NCI-H748 (cell line): ENCODE measurements around the gene USP17L22.
"Not testable (repeated sequence)": the region's sequence is repeated elsewhere in the genome, so short reads cannot be mapped to it uniquely, and the experiment has no call there.

Source experiments
- DNase-seq: peaks from one replicate; lab custom pipeline; 2025; ENCODE audit not compliant: unreplicated experiment; lab: John Stamatoyannopoulos, UW

The USP17L22 gene, protein sequence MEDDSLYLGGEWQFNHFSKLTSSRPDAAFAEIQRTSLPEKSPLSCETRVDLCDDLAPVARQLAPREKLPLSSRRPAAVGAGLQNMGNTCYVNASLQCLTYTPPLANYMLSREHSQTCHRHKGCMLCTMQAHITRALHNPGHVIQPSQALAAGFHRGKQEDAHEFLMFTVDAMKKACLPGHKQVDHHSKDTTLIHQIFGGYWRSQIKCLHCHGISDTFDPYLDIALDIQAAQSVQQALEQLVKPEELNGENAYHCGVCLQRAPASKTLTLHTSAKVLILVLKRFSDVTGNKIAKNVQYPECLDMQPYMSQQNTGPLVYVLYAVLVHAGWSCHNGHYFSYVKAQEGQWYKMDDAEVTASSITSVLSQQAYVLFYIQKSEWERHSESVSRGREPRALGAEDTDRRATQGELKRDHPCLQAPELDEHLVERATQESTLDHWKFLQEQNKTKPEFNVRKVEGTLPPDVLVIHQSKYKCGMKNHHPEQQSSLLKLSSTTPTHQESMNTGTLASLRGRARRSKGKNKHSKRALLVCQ

DNA sequence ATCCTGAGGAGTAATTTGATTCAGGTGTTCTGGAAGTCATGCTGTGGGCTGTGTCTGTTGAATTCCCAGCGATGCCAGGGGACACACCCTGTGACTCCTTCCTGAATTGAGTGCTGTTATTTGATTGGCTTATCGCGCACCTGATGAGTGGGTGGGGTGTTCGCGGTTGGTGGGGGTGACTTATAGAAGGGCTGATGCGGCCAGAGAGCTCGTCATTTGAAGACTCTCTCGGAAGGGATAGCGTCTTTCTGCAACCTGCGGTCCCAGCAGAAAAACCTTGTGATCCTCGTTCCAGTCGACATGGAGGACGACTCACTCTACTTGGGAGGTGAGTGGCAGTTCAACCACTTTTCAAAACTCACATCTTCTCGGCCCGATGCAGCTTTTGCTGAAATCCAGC lies at the start of gene USP17L22:
USP17L22 (plus strand) TSS at position 301 of the 400 bp plus-strand sequence; CDS start at position 301, 0 bp downstream.
- not testable (repeated sequence) for DNase-seq

DNA sequence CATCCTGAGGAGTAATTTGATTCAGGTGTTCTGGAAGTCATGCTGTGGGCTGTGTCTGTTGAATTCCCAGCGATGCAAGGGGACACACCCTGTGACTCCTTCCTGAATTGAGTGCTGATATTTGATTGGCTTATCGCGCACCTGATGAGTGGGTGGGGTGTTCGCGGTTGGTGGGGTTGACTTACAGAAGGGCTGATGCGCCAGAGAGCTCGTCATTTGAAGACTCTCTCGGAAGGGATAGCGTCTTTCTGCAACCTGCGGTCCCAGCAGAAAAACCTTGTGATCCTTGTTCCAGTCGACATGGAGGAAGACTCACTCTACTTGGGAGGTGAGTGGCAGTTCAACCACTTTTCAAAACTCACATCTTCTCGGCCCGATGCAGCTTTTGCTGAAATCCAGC lies 47.6 kb upstream of the USP17L22 start, which contains the start of gene USP17L12:
USP17L12 (plus strand) TSS at position 301 of the 400 bp plus-strand sequence; CDS start at position 301, 0 bp downstream.
- not testable (repeated sequence) for DNase-seq

GRCh38 chr4:9224596-9224995 lies 42.8 kb upstream of the USP17L22 start, which contains the start of gene USP17L13:
TSS of gene USP17L13 (plus strand) at chr4:9224896. CDS start at chr4:9224896, 0 bp downstream.
- not testable (repeated sequence) for DNase-seq

GRCh38 chr4:9230249-9230648 lies 37.2 kb upstream of the USP17L22 start:
- not testable (repeated sequence) for DNase-seq

- not testable (repeated sequence) for DNase-seq
Observed at GRCh38 chr4:9234085-9234484, 33.3 kb upstream of the USP17L22 start, which contains the start of gene USP17L15. TSS of gene USP17L15 (plus strand) at chr4:9234385. CDS start at chr4:9234385, 0 bp downstream.

GRCh38 chr4:9238461-9238860 lies 29.0 kb upstream of the USP17L22 start:
- DNase-seq: not testable (repeated sequence)

DNA sequence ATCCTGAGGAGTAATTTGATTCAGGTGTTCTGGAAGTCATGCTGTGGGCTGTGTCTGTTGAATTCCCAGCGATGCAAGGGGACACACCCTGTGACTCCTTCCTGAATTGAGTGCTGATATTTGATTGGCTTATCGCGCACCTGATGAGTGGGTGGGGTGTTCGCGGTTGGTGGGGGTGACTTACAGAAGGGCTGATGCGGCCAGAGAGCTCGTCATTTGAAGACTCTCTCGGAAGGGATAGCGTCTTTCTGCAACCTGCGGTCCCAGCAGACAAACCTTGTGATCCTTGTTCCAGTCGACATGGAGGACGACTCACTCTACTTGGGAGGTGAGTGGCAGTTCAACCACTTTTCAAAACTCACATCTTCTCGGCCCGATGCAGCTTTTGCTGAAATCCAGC lies 23.8 kb upstream of the USP17L22 start, which contains the start of gene USP17L17:
USP17L17 (plus strand) TSS at position 301 of the 400 bp plus-strand sequence; CDS start at position 301, 0 bp downstream.
- not testable (repeated sequence) for DNase-seq

- DNase-seq: not testable (repeated sequence)
Observed at GRCh38 chr4:9247953-9248680, 19.3 kb upstream of the USP17L22 start, which contains the start of gene USP17L18. TSS of gene USP17L18 (plus strand) at chr4:9248630. CDS start at chr4:9248630, 0 bp downstream.

- DNase-seq: not testable (repeated sequence)
Observed at GRCh38 chr4:9253078-9253477, 14.3 kb upstream of the USP17L22 start, which contains the start of gene USP17L19. TSS of gene USP17L19 (plus strand) at chr4:9253378. CDS start at chr4:9253378, 0 bp downstream.

- not testable (repeated sequence) for DNase-seq
Observed at GRCh38 chr4:9257824-9258223, 9.6 kb upstream of the USP17L22 start, which contains the start of gene USP17L20. TSS of gene USP17L20 (plus strand) at chr4:9258124. CDS start at chr4:9258124, 0 bp downstream.

- not testable (repeated sequence) for DNase-seq
Observed at GRCh38 chr4:9262572-9262971, 4.8 kb upstream of the USP17L22 start, which contains the start of gene USP17L21. TSS of gene USP17L21 (plus strand) at chr4:9262872. CDS start at chr4:9262872, 0 bp downstream.

DNA sequence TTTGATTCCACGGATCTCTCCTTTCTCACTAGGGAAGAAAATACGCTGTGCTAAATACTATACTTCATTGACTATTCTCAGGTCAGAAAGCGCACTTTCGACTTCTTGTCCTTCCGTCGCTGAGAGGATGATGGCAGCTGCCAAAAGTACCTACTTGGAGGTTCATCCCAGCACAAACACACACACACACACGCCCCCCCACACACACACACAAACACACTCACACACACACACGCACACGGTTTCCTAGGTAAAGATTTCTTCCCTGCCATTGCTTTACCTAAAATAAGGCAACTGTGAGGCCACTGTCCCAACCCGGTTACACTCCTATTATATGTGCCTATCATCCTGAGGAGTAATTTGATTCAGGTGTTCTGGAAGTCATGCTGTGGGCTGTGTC lies 4.3 kb downstream of the USP17L22 start:
- DNase-seq: not testable (repeated sequence)
